ENCODE measurements around the gene FXYD7.
"Not testable (repeated sequence)": the region's sequence is repeated elsewhere in the genome, so short reads cannot be mapped to it uniquely, and the experiment has no call there.

Gene FXYD7

GRCh38 chr19:35143231-35143715, at the start of gene FXYD7:
FXYD7 (plus strand) TSS chr19:35143255; CDS start chr19:35143334, 79 bp downstream.
- DNase-seq (ENCODE audit: low spot score): no peak

- DNase-seq (ENCODE audit: low spot score): no peak
Measured at GRCh38 chr19:35093430-35093829, 49.6 kb upstream of the FXYD7 start.

- DNase-seq (ENCODE audit: low spot score): no peak
Measured at GRCh38 chr19:35093941-35094647, 49.0 kb upstream of the FXYD7 start.

GRCh38 chr19:35094656-35095055, 48.4 kb upstream of the FXYD7 start:
- no peak for DNase-seq (ENCODE audit: low spot score)

- DNase-seq (ENCODE audit: low spot score): no peak
Measured at GRCh38 chr19:35095667-35096368, 47.2 kb upstream of the FXYD7 start.

GRCh38 chr19:35098413-35099049, 44.5 kb upstream of the FXYD7 start:
- no peak for DNase-seq (ENCODE audit: low spot score)

- DNase-seq (ENCODE audit: low spot score): no peak
Measured at GRCh38 chr19:35099155-35099896, 43.7 kb upstream of the FXYD7 start.

GRCh38 chr19:35099897-35100275, 43.2 kb upstream of the FXYD7 start:
- DNase-seq (ENCODE audit: low spot score): no peak

- no peak for DNase-seq (ENCODE audit: low spot score)
Measured at GRCh38 chr19:35100588-35101533, 42.2 kb upstream of the FXYD7 start.

- DNase-seq (ENCODE audit: low spot score): not testable (repeated sequence)
Measured at GRCh38 chr19:35101949-35102348, 41.1 kb upstream of the FXYD7 start.

GRCh38 chr19:35103614-35104013, 39.4 kb upstream of the FXYD7 start:
- not testable (repeated sequence) for DNase-seq (ENCODE audit: low spot score)

GRCh38 chr19:35104361-35104760, 38.7 kb upstream of the FXYD7 start:
- DNase-seq (ENCODE audit: low spot score): no peak

GRCh38 chr19:35105047-35105410, 38.0 kb upstream of the FXYD7 start:
- DNase-seq (ENCODE audit: low spot score): no peak

- no peak for DNase-seq (ENCODE audit: low spot score)
Measured at GRCh38 chr19:35105411-35106290, 37.4 kb upstream of the FXYD7 start.

- DNase-seq (ENCODE audit: low spot score): no peak
Measured at GRCh38 chr19:35106291-35106583, 36.8 kb upstream of the FXYD7 start.

GRCh38 chr19:35106898-35107541, 36.0 kb upstream of the FXYD7 start:
- DNase-seq (ENCODE audit: low spot score): no peak

- peak; percentile 52 for DNase-seq (ENCODE audit: low spot score)
Measured at GRCh38 chr19:35107545-35107944, 35.5 kb upstream of the FXYD7 start.

GRCh38 chr19:35108730-35109129, 34.3 kb upstream of the FXYD7 start:
- DNase-seq (ENCODE audit: low spot score): no peak

GRCh38 chr19:35109395-35110112, 33.5 kb upstream of the FXYD7 start:
- DNase-seq (ENCODE audit: low spot score): no peak
